C4-2B (cell line): ENCODE results near the gene PPP1R1C.

ENCODE experiments used
- ZFX ChIP-seq: fragments of 450-650 bp; IDR thresholded peaks from 2 replicates; pipeline ENCODE4 v1.6.1; 2017
- TF ChIP-seq, protein P1 (sequence below): fragments of 450-650 bp; conservative IDR thresholded peaks from 2 replicates; pipeline ENCODE4 v1.5.1; 2017; ENCODE audit warnings: mild to moderate bottlenecking

DNA sequence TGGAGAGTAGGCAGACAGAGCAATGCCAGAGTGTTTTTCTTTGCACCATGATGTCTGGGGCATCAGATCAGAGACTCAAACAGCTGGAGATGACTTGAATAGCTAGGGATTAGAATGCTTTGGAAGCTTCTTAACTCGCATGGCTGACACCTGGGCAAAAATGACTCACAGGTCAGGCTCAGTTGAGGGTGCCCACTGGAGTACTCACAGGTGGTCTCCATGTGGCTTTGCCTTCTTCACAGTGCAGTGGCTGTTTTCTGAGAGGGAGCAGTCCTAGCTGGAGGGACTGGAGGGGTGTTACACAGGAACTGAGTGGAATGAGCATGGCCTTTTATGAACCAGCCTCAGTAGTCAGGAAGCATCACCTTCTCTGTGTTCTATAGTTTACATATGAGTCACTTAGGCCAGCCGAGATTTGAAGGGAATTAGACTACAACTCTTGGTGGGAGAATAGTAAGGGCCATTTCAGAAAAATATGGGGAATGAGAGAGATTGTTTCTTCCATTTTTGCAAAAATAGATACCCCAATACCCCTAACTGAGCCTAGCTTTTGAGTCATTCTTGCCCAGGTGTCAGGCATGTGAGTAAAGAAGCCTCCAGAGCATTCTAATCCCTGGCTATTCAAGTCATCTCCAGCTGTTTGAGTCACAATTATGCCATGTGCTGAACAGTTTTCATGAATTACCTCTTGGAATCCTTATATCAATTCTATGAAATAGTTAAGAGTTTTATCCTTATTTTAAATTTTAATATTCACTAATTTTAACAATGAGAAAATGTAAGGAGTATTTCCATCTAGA, 7.1 kb upstream of the PPP1R1C start:
- TF ChIP-seq, protein P1, sequence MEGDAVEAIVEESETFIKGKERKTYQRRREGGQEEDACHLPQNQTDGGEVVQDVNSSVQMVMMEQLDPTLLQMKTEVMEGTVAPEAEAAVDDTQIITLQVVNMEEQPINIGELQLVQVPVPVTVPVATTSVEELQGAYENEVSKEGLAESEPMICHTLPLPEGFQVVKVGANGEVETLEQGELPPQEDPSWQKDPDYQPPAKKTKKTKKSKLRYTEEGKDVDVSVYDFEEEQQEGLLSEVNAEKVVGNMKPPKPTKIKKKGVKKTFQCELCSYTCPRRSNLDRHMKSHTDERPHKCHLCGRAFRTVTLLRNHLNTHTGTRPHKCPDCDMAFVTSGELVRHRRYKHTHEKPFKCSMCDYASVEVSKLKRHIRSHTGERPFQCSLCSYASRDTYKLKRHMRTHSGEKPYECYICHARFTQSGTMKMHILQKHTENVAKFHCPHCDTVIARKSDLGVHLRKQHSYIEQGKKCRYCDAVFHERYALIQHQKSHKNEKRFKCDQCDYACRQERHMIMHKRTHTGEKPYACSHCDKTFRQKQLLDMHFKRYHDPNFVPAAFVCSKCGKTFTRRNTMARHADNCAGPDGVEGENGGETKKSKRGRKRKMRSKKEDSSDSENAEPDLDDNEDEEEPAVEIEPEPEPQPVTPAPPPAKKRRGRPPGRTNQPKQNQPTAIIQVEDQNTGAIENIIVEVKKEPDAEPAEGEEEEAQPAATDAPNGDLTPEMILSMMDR = no peak
- no peak for TF ChIP-seq ZFX
